Measurements from ENCODE around the gene FASTKD3.

FASTKD3 gene

GRCh38 chr5:7904170-7904569 is 35.3 kb upstream of the FASTKD3 start:
- TF ChIP-seq ZFX (IDR thresholded peaks at IDR 0.05) (no peak), CTCF (conservative IDR thresholded peaks at IDR 0.05) (no peak)
- H3K27ac ChIP-seq, result no peak overlapping the region

GRCh38 chr5:7902666-7903625 is 34.1 kb upstream of the FASTKD3 start:
- TF ChIP-seq CTCF (conservative IDR thresholded peaks at IDR 0.05) (no peak), ZFX (IDR thresholded peaks at IDR 0.05) (no peak)
- H3K27ac ChIP-seq, result no peak overlapping the region

- TF ChIP-seq ZFX (IDR thresholded peaks at IDR 0.05) (no peak), CTCF (conservative IDR thresholded peaks at IDR 0.05) (no peak)
- H3K27ac ChIP-seq, result no peak overlapping the region
Observed at GRCh38 chr5:7902201-7902600, 33.4 kb upstream of the FASTKD3 start.

DNA sequence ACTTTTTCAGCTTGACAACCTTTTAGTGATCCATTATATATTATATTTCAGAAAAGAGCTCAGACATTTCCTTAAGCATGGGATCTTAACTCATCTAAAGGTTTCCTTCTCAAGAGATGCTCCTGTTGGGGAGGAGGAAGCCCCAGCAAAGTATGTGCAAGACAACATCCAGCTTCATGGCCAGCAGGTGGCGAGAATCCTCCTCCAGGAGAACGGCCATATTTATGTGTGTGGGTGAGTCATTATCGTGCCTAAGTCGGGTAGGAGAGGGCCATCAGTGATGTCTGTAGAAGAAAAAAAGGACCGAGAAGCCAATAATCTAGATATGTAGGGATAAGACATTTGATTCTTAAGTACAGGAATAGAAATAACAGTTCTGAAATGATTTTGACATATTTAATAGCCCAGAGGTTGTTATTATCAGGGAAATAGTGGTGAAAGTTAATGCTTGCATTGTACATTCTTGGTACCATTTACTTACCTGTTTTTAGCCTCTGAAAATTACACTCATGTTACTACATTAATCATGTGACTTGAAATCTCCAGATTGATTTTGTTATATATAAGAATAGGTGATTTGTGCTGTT is 28.3 kb upstream of the FASTKD3 start:
- TF ChIP-seq CTCF (conservative IDR thresholded peaks at IDR 0.05), result peak; percentile 82
- TF ChIP-seq ZFX (IDR thresholded peaks at IDR 0.05), result no peak

GRCh38 chr5:7894860-7895259 is 26.0 kb upstream of the FASTKD3 start:
- TF ChIP-seq ZFX (IDR thresholded peaks at IDR 0.05) (no peak), CTCF (conservative IDR thresholded peaks at IDR 0.05) (no peak)
- no peak overlapping the region for H3K27ac ChIP-seq

More for the DNA sequence above, 28.3 kb upstream of the FASTKD3 start:
- no peak overlapping the region for H3K27ac ChIP-seq

GRCh38 chr5:7894439-7894838 is 25.6 kb upstream of the FASTKD3 start:
- TF ChIP-seq ZFX (IDR thresholded peaks at IDR 0.05) (no peak), CTCF (conservative IDR thresholded peaks at IDR 0.05) (no peak)
- no peak overlapping the region for H3K27ac ChIP-seq

- no peak overlapping the region for H3K27ac ChIP-seq
- TF ChIP-seq ZFX (IDR thresholded peaks at IDR 0.05), result no peak
- TF ChIP-seq CTCF (conservative IDR thresholded peaks at IDR 0.05), result no peak
Observed at GRCh38 chr5:7888901-7889300, 20.1 kb upstream of the FASTKD3 start.
